Suprapubic skin (tissue), 4 donors: Measurements from ENCODE around the gene AMN. TPM values are rescaled to one million over a fixed set of nuclear protein-coding genes. Genes with fewer than 3 reads are reported as not detected.
"Not testable (repeated sequence)": the region's sequence is repeated elsewhere in the genome, so short reads cannot be mapped to it uniquely, and the experiment has no call there.

Experiments
- DNase-seq, 2 donors: peaks; one replicate each; pipeline ENCODE4 v3.0.0-alpha.2; 2019; ENCODE audit warnings: low spot score in 2 of 2
- H3K27ac ChIP-seq: fragments of 200-600 bp; sonication (generic); one replicate; pipeline ENCODE4 v1.5.1; 2019
- H3K27me3 ChIP-seq: fragments of 200-600 bp; sonication (generic); one replicate; pipeline ENCODE4 v1.5.1; 2019
- H3K36me3 ChIP-seq: fragments of 200-600 bp; sonication (generic); one replicate; pipeline ENCODE4 v1.5.1; 2019
- H3K4me1 ChIP-seq: fragments of 200-600 bp; sonication (generic); one replicate; pipeline ENCODE4 v1.5.1; 2019
- H3K4me3 ChIP-seq: fragments of 200-600 bp; sonication (generic); one replicate; pipeline ENCODE4 v1.5.1; 2019; ENCODE audit warnings: mild to moderate bottlenecking
- H3K9me3 ChIP-seq: fragments of 200-600 bp; sonication (generic); one replicate; pipeline ENCODE4 v1.5.1; 2019
- CTCF ChIP-seq, 2 donors: fragments of 200-600 bp in 1 of 2; fragments of 450-650 bp in 1 of 2; sonication (generic) in 1 of 2; IDR thresholded peaks; one replicate each; pipeline ENCODE4 v1.5.1; 2016 to 2019; ENCODE audit warnings: antibody characterized with exemption in 2 of 2, mild to moderate bottlenecking in 1 of 2, moderate library complexity in 1 of 2
- EP300 ChIP-seq: sonication (generic); formaldehyde crosslinking; IDR thresholded peaks from one replicate; pipeline ENCODE4 v1.6.1; 2017; ENCODE audit warnings: antibody characterized with exemption
- POLR2A ChIP-seq, 2 donors: fragments of 450-650 bp; IDR thresholded peaks; one replicate each; pipeline ENCODE4 v1.6.1; 2017; ENCODE audit warnings: antibody characterized with exemption in 2 of 2, mild to moderate bottlenecking in 2 of 2, moderate library complexity in 2 of 2
- POLR2AphosphoS5 ChIP-seq, 3 donors: sonication (generic); formaldehyde crosslinking; IDR thresholded peaks; one replicate each; pipeline ENCODE4 v1.6.1; 2017; ENCODE audit warnings: antibody characterized with exemption in 3 of 3
- WGBS: methylation state at CpG from one replicate; pipeline ENCODE4 v1.1.5; 2018; 5-methylcytosine and 5-hydroxymethylcytosine counted together
- total RNA-seq, 4 donors: library from RNA; depleted of rRNA; stranded (reverse); fragments of >200 nt; gene quantifications; one replicate each; pipeline ENCODE4 v1.1.0, GENCODE V29; 2016

The AMN gene
- total RNA-seq, 4 donors from 2014 or later: 10.6 to 11.8 (median 11.1) TPM

- WGBS: 41% methylated on average over 8 of the region's 11 CpGs
- Histone ChIP-seq H3K27me3 (peaks cover 44% of the 10 kb centered on the region), H3K4me3 (no peak overlapping the region)
Measured at GRCh38 chr14:102923925-102924486, 1.5 kb downstream of the AMN start.

GRCh38 chr14:102924632-102925588 lies 2.4 kb downstream of the AMN start:
- no peak for DNase-seq
- no peak overlapping the region for H3K4me3 ChIP-seq
- no peak overlapping the region for H3K27ac ChIP-seq
- H3K27me3 ChIP-seq: peaks cover 54% of the 10 kb centered on the region
- H3K4me1 ChIP-seq: peaks cover 44% of the 10 kb centered on the region
- H3K9me3 ChIP-seq: no peaks in the 10 kb centered on the region
- WGBS: 85% methylated on average over 18 of the region's 25 CpGs
- TF ChIP-seq CTCF (IDR thresholded peaks at IDR 0.05) (no peak), EP300 (no peak), POLR2A (IDR thresholded peaks at IDR 0.05) (no peak), POLR2AphosphoS5 (IDR thresholded peaks at IDR 0.05) (no peak)
- H3K36me3 ChIP-seq: no peaks in the 10 kb centered on the region

More at GRCh38 chr14:102923925-102924486, 1.5 kb downstream of the AMN start:
- Histone ChIP-seq H3K36me3 (no peaks in the 10 kb centered on the region), H3K4me1 (peaks cover 35% of the 10 kb centered on the region), H3K27ac (no peak overlapping the region), H3K9me3 (no peaks in the 10 kb centered on the region)
- no peak for DNase-seq
- TF ChIP-seq CTCF (IDR thresholded peaks at IDR 0.05) (no peak), POLR2A (IDR thresholded peaks at IDR 0.05) (no peak), EP300 (no peak), POLR2AphosphoS5 (IDR thresholded peaks at IDR 0.05) (no peak)

DNA sequence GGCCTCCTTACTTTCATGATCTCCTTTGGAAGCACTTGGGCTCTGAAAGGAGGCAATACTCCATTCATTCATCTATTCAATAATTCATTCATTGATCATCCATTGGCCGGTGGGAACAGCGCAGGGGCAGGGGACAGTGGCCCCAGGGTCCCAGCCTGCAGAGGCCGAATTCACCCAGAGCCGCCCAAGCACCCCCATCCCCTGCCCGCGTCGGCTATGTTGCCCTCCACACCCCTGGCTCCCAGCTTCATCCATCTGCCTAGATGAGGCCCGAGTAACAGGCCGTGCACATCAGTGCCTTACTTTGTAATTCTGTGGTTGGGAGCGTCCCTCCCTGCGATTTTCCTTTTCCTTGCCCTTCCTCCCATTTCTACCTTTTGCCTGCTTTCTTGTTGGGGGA lies 3.2 kb downstream of the AMN start:
- Histone ChIP-seq H3K4me3 (no peak overlapping the region), H3K27ac (no peak overlapping the region), H3K36me3 (no peaks in the 10 kb centered on the region), H3K4me1 (peaks cover 52% of the 10 kb centered on the region), H3K27me3 (peaks cover 61% of the 10 kb centered on the region), H3K9me3 (no peaks in the 10 kb centered on the region)
- no peak for DNase-seq
- TF ChIP-seq POLR2A (IDR thresholded peaks at IDR 0.05) (no peak), EP300 (no peak), CTCF (IDR thresholded peaks at IDR 0.05) (no peak), POLR2AphosphoS5 (IDR thresholded peaks at IDR 0.05) (no peak)
- 92% methylated on average over 11 of the region's 11 CpGs for WGBS

GRCh38 chr14:102926104-102926503 lies 3.6 kb downstream of the AMN start:
- WGBS: 85% methylated on average over 12 of the region's 12 CpGs
- H3K27ac ChIP-seq: no peak overlapping the region
- H3K4me1 ChIP-seq: peaks cover 52% of the 10 kb centered on the region
- DNase-seq: no peak
- no peak for TF ChIP-seq POLR2AphosphoS5 (IDR thresholded peaks at IDR 0.05)
- no peak for TF ChIP-seq CTCF (IDR thresholded peaks at IDR 0.05)
- no peak for TF ChIP-seq EP300
- TF ChIP-seq POLR2A (IDR thresholded peaks at IDR 0.05): no peak
- no peaks in the 10 kb centered on the region for H3K36me3 ChIP-seq
- H3K4me3 ChIP-seq: no peak overlapping the region
- no peaks in the 10 kb centered on the region for H3K9me3 ChIP-seq
- H3K27me3 ChIP-seq: peaks cover 61% of the 10 kb centered on the region

DNA sequence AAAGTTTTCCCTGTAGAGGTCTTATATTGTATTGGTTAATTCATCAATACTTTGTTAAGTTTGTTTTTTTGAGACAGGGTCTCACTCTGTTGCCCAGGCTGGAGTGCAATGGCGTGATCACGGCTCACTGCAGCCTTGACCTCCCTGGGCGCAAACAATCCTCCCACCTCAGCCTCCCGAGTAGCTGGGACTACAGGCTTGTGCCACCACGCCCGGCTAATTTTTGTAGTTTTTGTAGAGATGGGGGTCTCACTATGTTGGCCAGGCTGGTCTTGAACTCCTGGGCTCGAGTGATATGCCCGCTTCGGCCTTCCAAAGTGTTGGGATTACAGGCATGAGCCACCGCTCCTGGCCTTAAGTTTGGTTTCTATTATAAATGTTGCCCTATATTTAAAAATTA lies 4.4 kb downstream of the AMN start:
- H3K4me3 ChIP-seq, H3K36me3 ChIP-seq, H3K27ac ChIP-seq, H3K9me3 ChIP-seq, DNase-seq: not testable (repeated sequence)
- Histone ChIP-seq H3K4me1 (peaks cover 52% of the 10 kb centered on the region), H3K27me3 (peaks cover 61% of the 10 kb centered on the region)
- WGBS: 96% methylated on average over 10 of the region's 10 CpGs
